Thoracic aorta (tissue), 2 donors: Measurements from ENCODE around the gene FREY1. TPM values are rescaled to one million over a fixed set of nuclear protein-coding genes. Genes with fewer than 3 reads are reported as not detected.

Source experiments
- ATAC-seq: fragments of 150-250 bp; one replicate; pipeline ENCODE4 v1.8.0; 2017; ENCODE audit warnings: low read depth; ENCODE audit not compliant: insufficient number of reproducible peaks, low FRiP score
- DNase-seq: peaks from one replicate; pipeline ENCODE4 v3.0.0-alpha.2; 2020; ENCODE audit warnings: low spot score
- H3K27ac ChIP-seq, 2 donors: fragments of 200-600 bp; sonication (generic); 1 replicate in 1 of 2; 2 replicates in 1 of 2; pipeline ENCODE4 v1.5.1; 2016; ENCODE audit warnings: mild to moderate bottlenecking in 2 of 2, moderate library complexity in 2 of 2
- H3K27me3 ChIP-seq: fragments of 200-600 bp; sonication (generic); replicated peaks from 2 replicates; pipeline ENCODE4 v1.6.0; 2016; ENCODE audit warnings: mild to moderate bottlenecking; ENCODE audit not compliant: insufficient read depth
- H3K36me3 ChIP-seq: fragments of 200-600 bp; sonication (generic); one replicate; pipeline ENCODE4 v1.5.1; 2016
- H3K4me1 ChIP-seq, 2 donors: fragments of 200-600 bp; sonication (generic); 1 replicate in 1 of 2; 2 replicates in 1 of 2; pipeline versions ENCODE4 v1.5.1 to v1.6.0; 2016; ENCODE audit warnings: low read depth in 2 of 2, mild to moderate bottlenecking in 1 of 2; ENCODE audit not compliant: control insufficient read depth in 1 of 2
- H3K4me3 ChIP-seq: fragments of 200-600 bp; sonication (generic); 2 replicates; pipeline ENCODE4 v1.5.1; 2016; ENCODE audit warnings: mild to moderate bottlenecking
- H3K9me3 ChIP-seq: fragments of 200-600 bp; sonication (generic); 2 replicates; pipeline ENCODE4 v1.5.1; 2016
- total RNA-seq, 2 donors: library from RNA; depleted of rRNA; stranded (reverse); fragments of >200 nt; gene quantifications; one replicate each; pipeline versions ENCODE4 v1.1.0 to v1.2.3, GENCODE V29; 2016
- TF ChIP-seq, protein P1 (sequence below): fragments of 200-600 bp; sonication (generic); IDR thresholded peaks from one replicate; pipeline ENCODE4 v1.5.1; 2019; ENCODE audit warnings: antibody characterized with exemption

The FREY1 gene
- total RNA-seq, 2 donors from 2014 or later = 9.0 TPM; not detected in 1

DNA sequence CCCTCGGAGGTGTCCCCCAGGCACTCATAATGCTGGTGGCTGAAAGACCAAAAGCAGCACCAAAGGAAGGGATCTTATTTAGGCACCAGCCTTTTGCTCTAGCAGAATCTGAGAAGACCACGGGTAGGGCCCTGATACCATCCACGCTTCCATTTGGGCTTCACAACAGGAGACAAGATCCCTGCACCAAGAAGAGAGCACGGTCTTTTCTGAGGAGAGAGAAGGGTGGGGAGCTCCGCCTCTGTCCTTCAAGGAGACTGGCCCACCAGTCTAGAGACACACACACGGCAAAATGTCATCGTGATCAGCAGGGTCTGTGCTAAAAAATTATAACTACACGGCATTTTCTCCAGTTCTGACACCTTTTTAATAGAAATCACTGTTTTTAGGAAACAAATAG lies 25.1 kb upstream of the FREY1 start:
- Histone ChIP-seq H3K27ac (no peak overlapping the region), H3K27me3 (no peaks in the 10 kb centered on the region), H3K4me1 (no peaks in the 10 kb centered on the region), H3K9me3 (no peaks in the 10 kb centered on the region), H3K4me3 (no peak overlapping the region), H3K36me3 (peaks cover 45% of the 10 kb centered on the region)
- no peak for ATAC-seq
- TF ChIP-seq, protein P1, sequence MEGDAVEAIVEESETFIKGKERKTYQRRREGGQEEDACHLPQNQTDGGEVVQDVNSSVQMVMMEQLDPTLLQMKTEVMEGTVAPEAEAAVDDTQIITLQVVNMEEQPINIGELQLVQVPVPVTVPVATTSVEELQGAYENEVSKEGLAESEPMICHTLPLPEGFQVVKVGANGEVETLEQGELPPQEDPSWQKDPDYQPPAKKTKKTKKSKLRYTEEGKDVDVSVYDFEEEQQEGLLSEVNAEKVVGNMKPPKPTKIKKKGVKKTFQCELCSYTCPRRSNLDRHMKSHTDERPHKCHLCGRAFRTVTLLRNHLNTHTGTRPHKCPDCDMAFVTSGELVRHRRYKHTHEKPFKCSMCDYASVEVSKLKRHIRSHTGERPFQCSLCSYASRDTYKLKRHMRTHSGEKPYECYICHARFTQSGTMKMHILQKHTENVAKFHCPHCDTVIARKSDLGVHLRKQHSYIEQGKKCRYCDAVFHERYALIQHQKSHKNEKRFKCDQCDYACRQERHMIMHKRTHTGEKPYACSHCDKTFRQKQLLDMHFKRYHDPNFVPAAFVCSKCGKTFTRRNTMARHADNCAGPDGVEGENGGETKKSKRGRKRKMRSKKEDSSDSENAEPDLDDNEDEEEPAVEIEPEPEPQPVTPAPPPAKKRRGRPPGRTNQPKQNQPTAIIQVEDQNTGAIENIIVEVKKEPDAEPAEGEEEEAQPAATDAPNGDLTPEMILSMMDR = no peak
- DNase-seq = no peak

DNA sequence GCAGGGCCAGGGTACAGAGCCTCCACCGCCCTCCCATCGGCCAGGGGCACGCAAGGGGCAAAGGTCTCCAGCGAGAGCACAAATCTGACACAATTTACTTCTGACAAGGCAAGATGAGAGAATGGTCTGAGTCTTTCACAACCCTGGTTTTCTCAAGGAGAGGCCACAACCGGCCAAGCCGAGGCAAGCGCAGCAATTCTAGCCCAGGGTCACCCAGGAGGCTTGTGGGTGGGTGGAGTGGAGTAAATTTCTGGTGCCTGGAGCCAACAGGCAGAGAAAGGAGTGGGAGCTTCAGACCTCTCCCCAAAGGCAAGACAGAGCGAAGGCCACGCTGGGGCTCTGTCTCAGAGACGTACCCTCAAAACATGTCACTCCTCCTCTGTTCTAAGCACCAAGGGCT lies 24.7 kb upstream of the FREY1 start:
- Histone ChIP-seq H3K4me1 (no peaks in the 10 kb centered on the region), H3K4me3 (no peak overlapping the region), H3K9me3 (no peaks in the 10 kb centered on the region), H3K27ac (no peak overlapping the region), H3K36me3 (peaks cover 44% of the 10 kb centered on the region), H3K27me3 (no peaks in the 10 kb centered on the region)
- TF ChIP-seq, protein P1 = no peak
- DNase-seq (no peak), ATAC-seq (no peak)

DNA sequence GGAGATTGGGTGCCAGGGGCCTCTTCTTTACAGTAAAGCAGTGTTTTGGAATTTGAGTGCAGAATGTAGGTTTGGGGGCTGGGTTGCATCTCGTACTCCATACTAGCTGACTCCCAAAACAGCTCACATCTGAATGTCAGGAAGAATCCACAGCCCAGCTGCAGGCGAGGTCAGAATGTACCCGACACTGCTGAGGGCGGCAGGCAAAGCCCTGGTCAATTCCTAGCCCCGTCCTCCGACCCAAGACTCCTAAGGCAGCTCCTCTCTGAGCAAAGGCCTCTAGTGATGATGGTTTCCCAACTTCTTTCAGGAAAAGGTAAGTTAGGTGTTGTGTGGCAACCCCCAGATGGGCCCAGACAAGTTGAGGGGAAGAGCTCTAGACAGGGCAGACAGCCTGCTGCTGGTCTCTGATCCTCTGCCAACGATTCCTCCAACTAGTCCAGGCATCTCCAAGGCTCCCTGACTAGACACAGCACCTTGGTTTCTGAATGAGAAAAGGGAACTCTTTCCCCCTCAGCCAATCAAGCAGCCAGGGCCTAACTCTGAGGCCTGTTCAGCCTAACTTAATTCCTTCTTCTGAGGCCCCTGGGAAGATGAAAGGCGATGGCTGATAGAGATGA lies 24.0 kb upstream of the FREY1 start:
- no peaks in the 10 kb centered on the region for H3K9me3 ChIP-seq
- H3K27me3 ChIP-seq = no peaks in the 10 kb centered on the region
- ATAC-seq = no peak
- DNase-seq = no peak
- H3K27ac ChIP-seq = no peak overlapping the region
- H3K4me3 ChIP-seq = no peak overlapping the region
- peaks cover 39% of the 10 kb centered on the region for H3K36me3 ChIP-seq
- TF ChIP-seq, protein P1 = no peak
- no peaks in the 10 kb centered on the region for H3K4me1 ChIP-seq

DNA sequence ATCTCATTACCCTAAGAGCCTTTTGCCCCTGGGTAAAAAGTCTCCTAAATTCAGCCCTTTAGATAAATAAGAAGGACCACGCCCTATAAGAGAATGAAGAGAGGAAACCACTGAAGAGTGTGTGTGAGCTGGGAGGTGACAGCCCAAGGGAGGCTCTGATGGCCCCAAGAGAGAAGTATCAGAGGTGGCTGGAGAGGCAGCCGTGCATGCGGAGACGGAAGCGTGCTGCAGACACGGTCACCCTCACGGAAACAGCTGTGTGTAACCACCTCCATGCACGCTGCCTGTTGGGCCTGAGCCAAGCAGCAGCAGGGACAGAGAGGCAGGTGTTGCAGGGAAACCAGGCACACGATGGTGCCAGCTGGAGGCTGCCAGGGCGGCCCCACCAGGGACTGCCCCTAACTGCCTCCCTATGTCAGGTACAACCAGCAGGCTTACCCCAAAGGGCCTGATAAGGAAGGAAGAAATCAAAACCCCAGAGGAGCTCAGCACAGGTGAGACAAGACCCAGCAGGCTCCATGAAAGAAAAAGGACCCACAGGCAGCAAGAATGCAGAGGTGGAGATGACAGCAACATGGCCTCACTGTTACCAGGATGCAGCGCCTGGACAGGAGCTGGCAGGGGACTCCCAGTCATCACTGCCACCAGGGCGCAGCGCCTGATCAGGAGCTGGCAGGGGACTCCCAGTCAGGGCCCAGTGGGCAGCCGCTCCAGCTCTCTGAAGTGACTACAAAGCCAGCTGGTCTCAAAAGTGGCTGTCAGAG lies 23.1 kb upstream of the FREY1 start:
- H3K4me3 ChIP-seq = no peak overlapping the region
- ATAC-seq (no peak), DNase-seq (no peak)
- TF ChIP-seq, protein P1 = no peak
- no peaks in the 10 kb centered on the region for H3K9me3 ChIP-seq
- H3K27me3 ChIP-seq = no peaks in the 10 kb centered on the region
- peaks cover 31% of the 10 kb centered on the region for H3K36me3 ChIP-seq
- no peak overlapping the region for H3K27ac ChIP-seq
- no peaks in the 10 kb centered on the region for H3K4me1 ChIP-seq

DNA sequence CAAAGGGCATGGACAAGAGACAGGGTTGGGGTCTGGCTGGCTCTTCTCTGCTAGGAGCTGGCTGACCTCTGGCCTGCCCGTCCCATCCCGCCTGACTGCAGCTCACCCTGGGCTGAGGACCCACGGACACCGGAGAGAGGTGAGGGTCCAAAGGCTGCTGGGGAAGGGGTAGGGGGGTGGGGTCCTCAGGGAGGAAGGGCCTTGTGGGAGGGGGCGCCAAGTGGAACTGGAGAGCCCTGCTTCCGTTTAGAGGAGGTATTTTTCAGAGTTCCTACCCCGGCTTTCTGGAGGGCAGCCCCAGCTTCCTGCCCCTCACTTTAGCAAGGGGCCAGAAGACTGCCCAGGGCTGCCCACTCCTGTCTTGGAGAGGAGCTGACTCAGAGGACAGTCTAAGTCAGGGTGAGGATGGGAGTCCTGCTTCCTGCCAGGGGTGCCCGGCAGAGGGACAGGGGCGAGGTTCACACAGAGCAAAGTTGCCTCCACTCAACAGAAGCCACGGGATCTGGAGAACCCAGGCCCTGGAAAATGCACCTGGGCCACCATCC lies 22.5 kb upstream of the FREY1 start:
- peaks cover 25% of the 10 kb centered on the region for H3K36me3 ChIP-seq
- H3K9me3 ChIP-seq = no peaks in the 10 kb centered on the region
- no peaks in the 10 kb centered on the region for H3K4me1 ChIP-seq
- H3K27me3 ChIP-seq = no peaks in the 10 kb centered on the region
- DNase-seq = no peak
- ATAC-seq = no peak
- TF ChIP-seq, protein P1 = no peak
- H3K27ac ChIP-seq = no peak overlapping the region
- no peak overlapping the region for H3K4me3 ChIP-seq
